ENCODE results near the gene GABARAP.

DNA sequence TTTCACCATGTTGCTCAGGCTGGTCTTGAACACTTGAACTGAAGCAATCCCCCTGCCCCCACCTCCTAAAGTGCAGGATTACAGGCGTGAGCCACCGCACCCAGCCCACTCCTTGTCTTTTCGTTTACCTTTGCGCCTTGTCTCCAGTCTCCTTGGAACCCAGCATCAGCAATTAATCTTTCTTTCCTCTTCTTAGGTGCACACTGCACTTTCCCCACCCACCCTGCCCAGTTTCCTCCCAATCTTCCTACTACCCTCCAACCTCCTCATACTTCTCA lies 21.5 kb upstream of the GABARAP start:
- TF ChIP-seq, protein P1, sequence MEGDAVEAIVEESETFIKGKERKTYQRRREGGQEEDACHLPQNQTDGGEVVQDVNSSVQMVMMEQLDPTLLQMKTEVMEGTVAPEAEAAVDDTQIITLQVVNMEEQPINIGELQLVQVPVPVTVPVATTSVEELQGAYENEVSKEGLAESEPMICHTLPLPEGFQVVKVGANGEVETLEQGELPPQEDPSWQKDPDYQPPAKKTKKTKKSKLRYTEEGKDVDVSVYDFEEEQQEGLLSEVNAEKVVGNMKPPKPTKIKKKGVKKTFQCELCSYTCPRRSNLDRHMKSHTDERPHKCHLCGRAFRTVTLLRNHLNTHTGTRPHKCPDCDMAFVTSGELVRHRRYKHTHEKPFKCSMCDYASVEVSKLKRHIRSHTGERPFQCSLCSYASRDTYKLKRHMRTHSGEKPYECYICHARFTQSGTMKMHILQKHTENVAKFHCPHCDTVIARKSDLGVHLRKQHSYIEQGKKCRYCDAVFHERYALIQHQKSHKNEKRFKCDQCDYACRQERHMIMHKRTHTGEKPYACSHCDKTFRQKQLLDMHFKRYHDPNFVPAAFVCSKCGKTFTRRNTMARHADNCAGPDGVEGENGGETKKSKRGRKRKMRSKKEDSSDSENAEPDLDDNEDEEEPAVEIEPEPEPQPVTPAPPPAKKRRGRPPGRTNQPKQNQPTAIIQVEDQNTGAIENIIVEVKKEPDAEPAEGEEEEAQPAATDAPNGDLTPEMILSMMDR (optimal IDR thresholded peaks at IDR 0.05 in 1 of 3, IDR thresholded peaks at IDR 0.05 in 1 of 3, conservative IDR thresholded peaks at IDR 0.05 in 1 of 3; ENCODE audit: extremely low read depth in 1 of 3, insufficient read depth in 2 of 3, low read length in 3 of 3), result no peak
- TF ChIP-seq EZH2 (IDR thresholded peaks at IDR 0.05; ENCODE audit: low read length), result no peak
